ENCODE results near the gene INPP5J. TPM values are rescaled to one million over a fixed set of nuclear protein-coding genes. Genes with fewer than 3 reads are reported as not detected.

The INPP5J gene
- polyA plus RNA-seq, 1 donor from 2014 or later: 3.7 TPM

DNA sequence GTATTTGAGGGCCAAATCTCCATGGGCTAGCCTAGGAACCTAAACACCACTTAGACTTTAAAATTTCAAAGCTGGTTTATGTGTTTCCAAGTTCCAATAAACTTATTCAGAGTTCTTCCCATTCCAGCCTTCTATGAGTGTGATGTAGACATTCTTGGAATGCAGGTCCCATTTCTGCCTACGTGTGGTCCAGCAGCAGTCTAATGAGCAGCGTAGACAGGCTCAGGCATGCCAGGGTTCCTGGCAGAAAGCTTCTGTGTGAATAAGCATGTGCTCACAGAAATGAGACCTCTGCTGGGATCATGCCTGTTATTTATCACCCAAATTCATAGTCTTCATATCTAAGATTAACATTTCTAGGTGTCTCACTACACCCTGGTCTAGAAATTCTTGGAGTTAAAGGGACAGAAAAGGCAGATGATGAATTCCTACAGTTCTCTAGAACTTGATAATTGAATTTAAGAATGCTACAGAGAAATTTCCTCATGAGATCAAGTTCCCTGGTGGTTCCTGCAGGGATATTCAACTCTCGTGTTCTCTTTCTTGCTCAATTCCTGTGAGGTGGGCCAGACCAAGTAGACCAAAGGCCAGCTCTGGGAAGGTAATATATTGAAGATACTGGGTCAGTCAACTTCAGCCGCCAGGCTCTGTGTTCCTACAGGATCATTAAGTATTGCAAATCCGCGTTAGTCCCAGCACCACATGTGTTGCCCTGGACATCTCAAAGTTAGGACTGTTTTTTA lies 54.8 kb downstream of the INPP5J start:
- TF ChIP-seq, protein P1, sequence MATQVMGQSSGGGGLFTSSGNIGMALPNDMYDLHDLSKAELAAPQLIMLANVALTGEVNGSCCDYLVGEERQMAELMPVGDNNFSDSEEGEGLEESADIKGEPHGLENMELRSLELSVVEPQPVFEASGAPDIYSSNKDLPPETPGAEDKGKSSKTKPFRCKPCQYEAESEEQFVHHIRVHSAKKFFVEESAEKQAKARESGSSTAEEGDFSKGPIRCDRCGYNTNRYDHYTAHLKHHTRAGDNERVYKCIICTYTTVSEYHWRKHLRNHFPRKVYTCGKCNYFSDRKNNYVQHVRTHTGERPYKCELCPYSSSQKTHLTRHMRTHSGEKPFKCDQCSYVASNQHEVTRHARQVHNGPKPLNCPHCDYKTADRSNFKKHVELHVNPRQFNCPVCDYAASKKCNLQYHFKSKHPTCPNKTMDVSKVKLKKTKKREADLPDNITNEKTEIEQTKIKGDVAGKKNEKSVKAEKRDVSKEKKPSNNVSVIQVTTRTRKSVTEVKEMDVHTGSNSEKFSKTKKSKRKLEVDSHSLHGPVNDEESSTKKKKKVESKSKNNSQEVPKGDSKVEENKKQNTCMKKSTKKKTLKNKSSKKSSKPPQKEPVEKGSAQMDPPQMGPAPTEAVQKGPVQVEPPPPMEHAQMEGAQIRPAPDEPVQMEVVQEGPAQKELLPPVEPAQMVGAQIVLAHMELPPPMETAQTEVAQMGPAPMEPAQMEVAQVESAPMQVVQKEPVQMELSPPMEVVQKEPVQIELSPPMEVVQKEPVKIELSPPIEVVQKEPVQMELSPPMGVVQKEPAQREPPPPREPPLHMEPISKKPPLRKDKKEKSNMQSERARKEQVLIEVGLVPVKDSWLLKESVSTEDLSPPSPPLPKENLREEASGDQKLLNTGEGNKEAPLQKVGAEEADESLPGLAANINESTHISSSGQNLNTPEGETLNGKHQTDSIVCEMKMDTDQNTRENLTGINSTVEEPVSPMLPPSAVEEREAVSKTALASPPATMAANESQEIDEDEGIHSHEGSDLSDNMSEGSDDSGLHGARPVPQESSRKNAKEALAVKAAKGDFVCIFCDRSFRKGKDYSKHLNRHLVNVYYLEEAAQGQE (IDR thresholded peaks at IDR 0.05; ENCODE audit: borderline replicate concordance): no peak
- TF ChIP-seq EZH2 (IDR thresholded peaks at IDR 0.05; ENCODE audit: borderline replicate concordance, insufficient read depth, low read length, poor library complexity, severe bottlenecking) (no peak), POLR2AphosphoS5 (IDR thresholded peaks at IDR 0.05) (no peak), RAD21 (conservative IDR thresholded peaks at IDR 0.05) (no peak), EP300 (conservative IDR thresholded peaks at IDR 0.05; ENCODE audit: poor library complexity, severe bottlenecking) (no peak), MXI1 (conservative IDR thresholded peaks at IDR 0.05; ENCODE audit: poor library complexity, severe bottlenecking) (no peak), SMC3 (conservative IDR thresholded peaks at IDR 0.05; ENCODE audit: poor library complexity) (no peak)
- TF ChIP-seq, protein P2, sequence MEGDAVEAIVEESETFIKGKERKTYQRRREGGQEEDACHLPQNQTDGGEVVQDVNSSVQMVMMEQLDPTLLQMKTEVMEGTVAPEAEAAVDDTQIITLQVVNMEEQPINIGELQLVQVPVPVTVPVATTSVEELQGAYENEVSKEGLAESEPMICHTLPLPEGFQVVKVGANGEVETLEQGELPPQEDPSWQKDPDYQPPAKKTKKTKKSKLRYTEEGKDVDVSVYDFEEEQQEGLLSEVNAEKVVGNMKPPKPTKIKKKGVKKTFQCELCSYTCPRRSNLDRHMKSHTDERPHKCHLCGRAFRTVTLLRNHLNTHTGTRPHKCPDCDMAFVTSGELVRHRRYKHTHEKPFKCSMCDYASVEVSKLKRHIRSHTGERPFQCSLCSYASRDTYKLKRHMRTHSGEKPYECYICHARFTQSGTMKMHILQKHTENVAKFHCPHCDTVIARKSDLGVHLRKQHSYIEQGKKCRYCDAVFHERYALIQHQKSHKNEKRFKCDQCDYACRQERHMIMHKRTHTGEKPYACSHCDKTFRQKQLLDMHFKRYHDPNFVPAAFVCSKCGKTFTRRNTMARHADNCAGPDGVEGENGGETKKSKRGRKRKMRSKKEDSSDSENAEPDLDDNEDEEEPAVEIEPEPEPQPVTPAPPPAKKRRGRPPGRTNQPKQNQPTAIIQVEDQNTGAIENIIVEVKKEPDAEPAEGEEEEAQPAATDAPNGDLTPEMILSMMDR (IDR thresholded peaks at IDR 0.05; ENCODE audit: poor library complexity, severe bottlenecking): no peak

DNA sequence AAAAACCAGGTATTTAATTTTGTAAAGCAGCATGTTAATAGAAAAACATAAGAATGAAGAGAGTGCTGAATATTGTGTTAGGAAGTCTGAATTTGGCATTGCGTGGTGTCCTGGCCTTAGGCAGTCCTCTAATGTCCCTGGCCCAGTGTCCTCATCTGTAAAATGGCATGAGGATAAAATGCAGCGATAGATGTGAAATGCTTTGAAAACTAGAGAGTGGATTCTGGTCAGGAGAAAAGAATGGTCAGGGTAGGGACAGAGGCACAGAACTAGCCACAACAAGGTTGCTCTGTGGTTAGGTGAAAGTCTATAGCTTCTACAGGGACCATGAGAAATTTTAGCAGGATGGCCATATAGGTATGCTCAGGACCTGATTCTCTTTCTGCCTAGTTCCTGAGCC lies 56.1 kb downstream of the INPP5J start:
- Histone ChIP-seq H3K9me2 (ENCODE audit: insufficient read depth, low read length) (no peaks in the 10 kb centered on the region), H3K27ac (ENCODE audit: low read length) (no peak overlapping the region), H3K27me3 (ENCODE audit: insufficient read depth, low read depth, low read length) (no peaks in the 10 kb centered on the region), H3F3A (ENCODE audit: insufficient read depth, low read length, poor library complexity, severe bottlenecking) (no peaks in the 10 kb centered on the region), H3K79me2 (replicated peaks; ENCODE audit: insufficient read depth, low read length) (no peaks in the 10 kb centered on the region), H4K20me1 (ENCODE audit: insufficient read depth) (no peaks in the 10 kb centered on the region), H2AFZ (ENCODE audit: low read depth, low read length) (no peak overlapping the region), H3K9me3 (ENCODE audit: low read length) (no peaks in the 10 kb centered on the region), H3K36me3 (ENCODE audit: insufficient read depth, low read length) (no peaks in the 10 kb centered on the region), H3K4me2 (ENCODE audit: low read length) (no peak overlapping the region), H3K4me3 (ENCODE audit: low read length) (no peak overlapping the region), H3K9ac (ENCODE audit: low read length) (no peak overlapping the region)
- TF ChIP-seq TAF1 (IDR thresholded peaks at IDR 0.05; ENCODE audit: low read depth) (no peak), RAD21 (conservative IDR thresholded peaks at IDR 0.05) (no peak), MXI1 (conservative IDR thresholded peaks at IDR 0.05; ENCODE audit: poor library complexity, severe bottlenecking) (no peak), POLR2AphosphoS5 (IDR thresholded peaks at IDR 0.05) (no peak), EP300 (conservative IDR thresholded peaks at IDR 0.05; ENCODE audit: poor library complexity, severe bottlenecking) (no peak), SMC3 (conservative IDR thresholded peaks at IDR 0.05; ENCODE audit: poor library complexity) (no peak), EZH2 (IDR thresholded peaks at IDR 0.05; ENCODE audit: borderline replicate concordance, insufficient read depth, low read length, poor library complexity, severe bottlenecking) (no peak)
- TF ChIP-seq, protein P1 (IDR thresholded peaks at IDR 0.05; ENCODE audit: borderline replicate concordance): no peak
- TF ChIP-seq, protein P2 (IDR thresholded peaks at IDR 0.05; ENCODE audit: poor library complexity, severe bottlenecking): no peak

More for the DNA sequence above, 54.8 kb downstream of the INPP5J start:
- Histone ChIP-seq H3K9ac (ENCODE audit: low read length) (no peak overlapping the region), H3K27me3 (ENCODE audit: insufficient read depth, low read depth, low read length) (no peaks in the 10 kb centered on the region), H2AFZ (ENCODE audit: low read depth, low read length) (no peak overlapping the region), H3K79me2 (replicated peaks; ENCODE audit: insufficient read depth, low read length) (no peaks in the 10 kb centered on the region), H3F3A (ENCODE audit: insufficient read depth, low read length, poor library complexity, severe bottlenecking) (no peaks in the 10 kb centered on the region), H3K9me3 (ENCODE audit: low read length) (no peaks in the 10 kb centered on the region), H3K9me2 (ENCODE audit: insufficient read depth, low read length) (no peaks in the 10 kb centered on the region), H3K36me3 (ENCODE audit: insufficient read depth, low read length) (no peaks in the 10 kb centered on the region), H3K27ac (ENCODE audit: low read length) (no peak overlapping the region), H3K4me3 (ENCODE audit: low read length) (no peak overlapping the region), H3K4me2 (ENCODE audit: low read length) (no peak overlapping the region), H4K20me1 (ENCODE audit: insufficient read depth) (no peaks in the 10 kb centered on the region)
